Stimulated activated naive CD4-positive, alpha-beta T cell (primary cell): ENCODE data around the gene TDP2.
"Not testable (repeated sequence)": the region's sequence is repeated elsewhere in the genome, so short reads cannot be mapped to it uniquely, and the experiment has no call there.

Source experiments
- DNase-seq, 6 experiments: peaks; one replicate each; lab custom pipeline; 2025; lab: John Stamatoyannopoulos, UW

The TDP2 gene

DNA sequence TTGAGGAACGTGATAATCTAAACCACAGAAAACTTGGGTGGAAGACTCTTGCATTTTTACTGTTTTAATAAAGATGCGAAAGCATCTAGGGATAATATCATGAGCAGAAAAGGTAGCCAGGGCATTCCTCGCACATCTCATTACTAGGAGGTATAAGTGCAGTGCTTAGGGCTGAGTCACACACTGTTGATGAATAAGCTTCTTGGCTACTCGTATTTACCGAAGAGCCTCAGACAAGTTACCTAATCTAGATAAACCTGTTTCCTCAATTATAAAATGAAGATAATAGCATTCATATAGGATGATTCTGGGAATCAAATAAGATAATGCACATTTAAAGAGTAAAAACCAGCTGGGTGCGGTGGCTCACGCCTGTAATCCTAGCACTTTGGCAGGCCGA is 19.9 kb downstream of the TDP2 start:
- DNase-seq, result no peak

DNA sequence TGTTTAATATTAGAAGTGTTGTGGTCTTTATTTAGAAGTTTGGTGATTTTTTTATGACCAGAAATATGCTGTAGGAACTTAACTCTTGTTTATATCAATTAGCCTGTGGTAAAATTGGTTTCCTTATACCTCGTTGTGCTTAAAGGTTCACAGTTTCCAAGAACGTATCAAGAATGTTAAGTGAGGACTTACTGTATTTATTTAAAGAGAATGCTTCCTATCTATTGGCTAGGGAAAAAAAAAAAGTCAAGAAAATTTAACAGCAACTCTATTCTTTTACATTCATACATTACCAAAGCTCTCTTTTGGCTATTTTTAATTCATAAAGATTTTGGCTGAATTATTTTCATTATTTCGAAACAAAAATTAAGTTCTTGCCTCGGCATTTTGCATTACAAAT is 22.3 kb downstream of the TDP2 start:
- DNase-seq, result no peak

DNA sequence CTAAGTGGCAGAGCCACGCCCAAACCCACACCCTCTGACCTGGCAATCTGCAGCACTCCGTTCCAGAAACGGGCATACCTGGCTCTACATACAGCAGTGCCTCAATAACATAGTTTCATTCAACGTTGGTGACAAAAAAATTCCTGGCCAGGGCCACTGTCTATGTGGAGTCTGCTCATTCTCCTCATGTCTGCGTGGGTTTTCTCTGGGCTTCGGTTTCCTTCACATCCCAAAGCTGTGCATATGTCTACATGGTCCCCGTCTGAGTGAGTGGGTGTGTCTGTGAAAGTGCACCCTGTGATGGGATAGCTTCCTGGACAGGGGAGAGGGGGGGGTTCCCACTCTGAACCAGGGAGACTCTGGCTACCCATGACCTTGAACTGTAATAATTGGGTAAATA is 22.8 kb downstream of the TDP2 start:
- no peak for DNase-seq

DNA sequence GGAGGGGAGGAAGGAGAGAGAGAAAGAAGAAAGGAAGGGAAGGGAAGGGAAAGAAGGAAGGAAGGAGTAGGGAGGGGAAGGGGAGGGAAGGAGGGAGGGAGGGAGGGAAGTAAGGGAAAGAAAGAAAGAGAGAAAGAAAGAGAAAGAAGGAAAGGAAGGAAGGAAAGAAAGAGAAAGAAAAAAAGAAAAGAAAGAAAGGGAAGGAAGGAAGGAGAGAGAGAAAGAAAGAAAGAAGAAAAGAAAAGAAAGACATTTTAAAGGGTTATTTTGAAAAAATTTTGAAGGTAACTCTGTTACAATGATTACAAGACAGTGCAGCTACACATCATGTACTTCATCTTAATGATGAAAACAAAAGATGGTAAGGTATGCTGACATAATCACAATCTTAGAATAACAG is 24.6 kb downstream of the TDP2 start:
- DNase-seq, result no peak

DNA sequence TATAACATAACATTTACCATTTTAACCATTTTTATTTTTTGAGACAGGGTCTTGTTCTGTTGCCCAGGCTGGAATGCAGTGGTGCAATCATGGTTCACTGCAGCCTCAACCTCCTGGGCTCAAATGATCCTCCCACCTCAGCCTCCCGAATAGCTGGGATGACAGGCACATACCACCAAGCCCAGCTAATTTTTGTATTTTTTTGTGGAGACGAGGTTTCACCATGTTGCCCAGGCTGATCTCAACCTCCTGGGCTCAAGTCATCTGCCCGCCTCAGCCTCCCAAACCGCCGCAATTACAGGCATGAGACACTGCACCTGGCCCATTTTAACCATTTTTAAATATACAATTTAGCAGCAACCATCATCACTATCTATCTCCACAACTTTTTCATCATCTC is 26.1 kb downstream of the TDP2 start:
- DNase-seq, result not testable (repeated sequence)

DNA sequence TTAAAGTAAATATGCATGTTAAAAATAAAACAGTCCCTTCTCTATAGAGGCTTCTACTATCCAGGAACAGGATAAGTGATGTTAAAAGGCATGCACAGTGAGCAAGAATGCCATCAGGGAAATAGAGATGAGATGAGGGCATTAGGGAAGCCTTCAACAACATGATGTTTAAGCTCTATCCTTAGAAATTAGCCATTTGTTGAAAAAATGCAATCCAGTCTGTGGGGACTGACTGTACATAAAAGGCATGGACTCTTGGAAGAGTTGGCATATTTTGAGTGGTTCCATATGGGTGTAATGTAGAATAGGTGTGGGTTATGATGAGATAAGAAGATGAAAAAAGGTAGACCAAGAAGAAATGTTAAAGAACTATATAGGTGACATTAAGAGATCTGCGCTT is 26.5 kb downstream of the TDP2 start:
- DNase-seq, result no peak

DNA sequence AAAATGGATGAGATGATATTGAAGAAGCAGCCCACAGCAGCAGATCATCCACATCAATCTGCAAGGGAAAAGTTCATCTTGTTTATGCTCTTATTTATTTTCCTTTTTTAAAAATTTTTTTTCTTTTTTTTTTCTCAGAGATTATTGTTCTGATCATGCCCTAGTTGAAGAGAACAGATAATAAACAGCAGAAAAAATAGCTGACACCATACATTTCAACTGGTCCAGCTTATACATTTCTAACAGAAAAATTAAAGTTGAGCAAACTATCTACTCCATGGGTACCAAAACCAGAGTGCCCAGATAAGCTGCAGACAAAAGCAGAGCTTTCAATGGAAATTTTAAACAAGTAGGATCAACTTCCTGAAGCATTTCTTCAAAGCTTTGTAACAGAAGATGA is 30.0 kb downstream of the TDP2 start:
- DNase-seq, result no peak

DNA sequence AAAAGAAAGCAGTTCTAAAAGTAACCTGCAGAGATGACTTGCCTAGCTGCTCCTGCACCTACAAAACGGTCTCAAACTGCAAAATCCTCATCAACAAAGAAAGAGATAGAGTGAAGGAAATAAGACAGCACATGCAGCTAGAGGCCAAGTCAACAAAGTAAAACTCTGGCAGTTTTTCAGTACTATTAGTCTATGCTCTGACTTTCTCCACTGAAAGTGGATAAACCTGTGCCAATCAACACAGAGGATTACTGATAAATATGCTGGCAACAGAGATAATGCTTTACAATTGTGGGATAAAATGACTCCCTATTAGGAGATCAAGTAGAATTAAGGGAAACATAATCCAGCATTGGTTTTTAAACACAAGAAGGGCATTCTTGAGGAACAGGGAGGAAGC is 34.1 kb downstream of the TDP2 start:
- no peak for DNase-seq

DNA sequence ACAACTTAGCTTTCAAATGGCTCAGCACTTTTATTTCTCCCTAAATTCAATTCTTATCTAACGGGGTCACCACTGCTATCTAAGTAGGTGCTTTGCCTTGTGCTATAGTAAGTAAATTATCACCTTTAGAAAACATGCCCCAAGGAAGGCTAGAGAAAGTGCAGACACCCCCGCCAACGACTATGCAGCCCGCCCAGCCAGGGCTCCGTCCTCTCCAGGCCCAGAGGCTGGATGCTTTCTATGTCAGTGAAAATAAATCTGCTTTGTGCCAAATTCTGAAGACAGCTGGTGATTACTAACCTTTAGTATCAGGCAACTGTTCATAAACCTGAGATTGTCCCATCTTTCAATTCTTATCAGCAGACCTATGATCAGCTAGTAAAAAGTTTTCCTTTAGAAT is 35.0 kb downstream of the TDP2 start:
- no peak for DNase-seq

DNA sequence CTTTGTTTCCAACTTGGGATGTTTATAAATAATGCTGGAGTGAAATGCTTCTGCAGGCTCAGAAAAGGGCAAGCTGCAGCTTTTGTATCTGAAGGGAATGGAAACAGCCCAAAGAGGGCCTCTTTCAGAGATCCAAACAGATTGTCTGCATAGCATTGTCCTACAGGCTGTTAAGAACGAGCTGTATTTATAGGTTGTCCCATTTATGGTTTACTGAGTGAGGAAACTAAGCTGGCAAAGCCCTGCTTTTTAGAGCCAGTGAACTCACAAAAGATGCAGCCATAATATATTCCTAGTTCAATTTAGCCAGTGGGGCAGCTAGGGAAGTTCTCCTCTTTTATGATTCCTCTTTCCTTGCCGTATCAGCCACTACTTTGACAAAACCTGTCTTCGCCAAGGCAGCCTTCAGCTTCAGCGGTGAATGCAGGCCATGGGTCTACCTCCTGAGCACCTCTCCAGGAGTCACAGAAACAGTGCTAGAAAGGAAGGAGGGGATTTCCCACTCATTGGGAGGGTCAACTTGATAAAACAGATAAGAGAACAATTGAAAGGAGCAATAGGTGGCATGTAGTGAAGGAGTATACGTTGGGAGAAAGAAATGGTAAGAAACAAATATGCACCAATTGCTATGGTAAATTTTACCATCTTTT is 35.7 kb downstream of the TDP2 start:
- DNase-seq, result no peak

DNA sequence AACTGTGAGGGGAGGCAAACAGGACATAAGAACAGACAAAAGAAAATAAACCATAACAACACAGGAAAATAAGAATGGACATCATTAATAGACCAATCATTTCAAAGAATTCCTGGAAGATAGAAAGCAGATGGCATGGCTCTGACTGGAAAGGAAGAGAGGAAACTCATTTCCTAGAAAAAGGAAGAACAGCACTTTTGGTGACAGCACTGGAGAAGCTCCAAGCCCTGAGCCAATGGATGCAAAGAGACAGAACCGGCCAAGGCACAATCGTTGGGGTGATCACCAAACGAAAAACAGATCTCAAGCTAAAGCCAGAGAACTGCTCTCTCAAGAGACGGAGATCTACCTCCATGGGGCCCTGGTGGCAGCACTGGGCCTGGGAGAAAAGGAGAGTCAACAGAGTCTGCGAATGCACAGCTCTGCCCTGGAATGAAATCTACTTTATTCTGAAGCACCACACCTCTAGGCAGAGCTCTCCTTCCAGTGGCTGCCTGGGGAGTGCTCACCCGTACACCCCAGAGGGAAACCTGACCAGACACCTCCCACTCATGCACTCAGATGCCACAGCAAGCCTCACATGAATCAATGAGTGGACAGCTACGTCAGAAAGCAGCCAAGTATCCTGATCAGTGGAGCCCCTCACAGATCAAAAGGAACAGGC is 44.9 kb downstream of the TDP2 start:
- no peak for DNase-seq

DNA sequence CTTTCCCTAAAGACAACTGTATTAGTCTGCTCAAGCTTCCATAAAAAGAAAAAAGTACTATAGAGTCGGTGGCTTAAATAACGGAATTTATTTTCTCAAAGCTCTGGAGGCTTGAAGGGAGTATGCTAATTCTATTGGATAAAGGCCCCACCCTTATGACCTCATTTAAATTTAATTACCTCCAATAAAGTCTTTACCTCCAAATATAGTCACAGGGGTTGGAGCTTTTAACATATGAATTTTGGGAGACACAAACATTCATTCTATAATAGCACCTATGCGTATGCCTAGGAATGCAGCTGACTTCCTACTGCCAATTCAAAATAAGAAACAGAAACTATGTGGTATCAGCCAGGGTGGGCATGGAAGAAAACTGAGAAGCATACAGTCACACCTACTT is 46.1 kb downstream of the TDP2 start:
- no peak for DNase-seq

DNA sequence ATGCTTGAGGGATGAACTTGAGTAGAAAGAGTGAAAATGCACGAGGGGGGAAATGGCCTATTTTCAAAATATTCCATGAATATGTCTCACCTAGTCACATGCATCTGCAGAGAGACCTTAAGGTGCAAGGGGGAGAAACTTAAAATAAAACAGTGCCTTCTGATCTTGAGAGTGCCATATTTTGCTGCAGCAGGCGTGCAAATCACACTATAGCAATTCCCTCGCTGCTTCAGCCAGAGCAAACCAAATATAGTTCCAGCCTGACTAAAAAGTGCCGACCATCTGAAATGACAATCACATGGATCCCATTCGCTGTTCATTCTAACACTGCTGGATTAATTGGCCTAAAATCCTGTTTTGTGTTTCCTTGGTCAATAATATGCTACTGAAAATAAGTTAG is 47.0 kb downstream of the TDP2 start:
- DNase-seq, result no peak

DNA sequence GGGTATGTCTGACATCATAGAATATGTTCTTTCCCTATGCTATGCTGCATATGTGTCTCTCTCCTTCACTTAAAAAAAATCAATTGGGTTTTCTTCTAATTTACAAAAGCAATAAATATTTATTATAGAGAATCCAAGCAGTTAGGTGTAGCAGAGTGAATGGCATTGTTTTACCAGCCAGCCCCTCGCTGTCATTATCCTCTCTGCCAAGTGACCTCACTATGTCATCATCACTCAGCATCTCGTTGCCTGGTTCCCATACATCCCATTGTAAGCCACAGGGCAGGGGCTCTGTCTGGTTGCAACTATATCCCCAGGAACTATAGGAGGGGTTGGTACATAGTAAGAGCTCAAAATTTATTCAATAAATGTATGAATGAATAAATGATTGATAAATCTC is 52.1 kb downstream of the TDP2 start:
- no peak for DNase-seq

DNA sequence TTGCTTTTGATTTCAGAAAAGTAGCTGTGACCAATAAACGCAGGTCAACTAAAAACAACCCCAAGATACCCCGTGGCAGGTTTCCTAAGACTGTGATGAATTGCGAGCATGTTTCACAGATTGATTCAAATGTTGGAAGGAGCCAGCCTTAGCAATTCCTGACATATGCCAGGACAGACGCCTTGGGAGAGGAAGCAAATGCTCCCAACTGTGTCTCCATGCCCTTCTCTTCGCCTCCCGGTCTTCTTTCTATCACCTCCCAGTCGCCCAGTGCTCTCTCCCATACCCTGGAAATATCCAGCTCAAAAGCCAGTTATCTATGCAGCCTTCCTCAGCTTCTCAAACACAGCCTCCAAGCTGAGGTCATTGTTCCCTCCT is 52.7 kb downstream of the TDP2 start:
- no peak for DNase-seq

DNA sequence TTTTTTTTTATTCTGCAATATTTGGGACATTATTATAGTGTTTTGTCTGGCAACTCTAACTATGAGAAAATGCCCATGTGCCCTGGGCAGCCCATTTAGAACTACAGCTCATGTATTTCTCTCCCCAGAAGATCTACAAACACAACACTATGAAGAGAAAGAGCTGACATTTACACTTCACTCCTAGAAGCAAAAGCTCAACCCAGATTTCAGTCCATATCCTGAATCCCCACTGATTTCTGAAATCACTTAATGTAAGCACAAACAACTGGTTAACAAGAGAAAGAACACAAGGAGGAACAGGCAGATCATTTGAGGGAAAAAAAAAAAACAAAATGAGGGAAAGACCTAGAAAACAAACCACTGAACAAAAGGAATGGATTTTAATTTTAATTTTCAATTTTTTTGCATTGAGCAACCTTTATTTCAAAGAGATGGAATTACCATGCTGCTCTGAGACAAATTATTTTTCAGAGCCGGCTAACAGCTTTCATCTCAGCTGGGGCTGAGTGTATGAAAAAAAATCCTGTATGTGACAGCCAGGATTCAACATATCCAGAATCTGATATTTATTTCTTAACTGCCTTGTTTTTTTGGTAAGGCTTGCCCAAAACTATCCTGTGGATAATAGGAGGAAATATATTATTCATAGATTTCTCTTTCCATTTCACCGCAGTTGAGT is 53.2 kb downstream of the TDP2 start:
- no peak for DNase-seq

DNA sequence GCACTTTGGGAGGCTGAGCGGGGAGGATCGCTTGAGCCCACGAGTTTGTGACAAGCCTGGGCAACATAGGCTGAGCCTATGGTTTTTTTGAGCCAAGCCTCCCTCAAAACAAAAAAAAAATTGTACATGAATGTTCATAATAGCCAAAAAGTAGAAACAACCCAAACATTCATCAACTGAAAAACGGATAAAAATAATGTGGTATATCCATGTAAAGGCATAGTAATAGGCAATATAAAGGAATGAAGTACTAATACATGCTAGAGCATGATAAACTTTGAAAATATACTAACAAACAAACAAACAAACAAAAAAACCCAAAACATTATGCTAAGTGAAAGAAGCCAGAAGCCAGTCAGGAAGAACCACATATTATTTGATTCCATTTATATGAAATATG is 56.0 kb downstream of the TDP2 start:
- no peak for DNase-seq

DNA sequence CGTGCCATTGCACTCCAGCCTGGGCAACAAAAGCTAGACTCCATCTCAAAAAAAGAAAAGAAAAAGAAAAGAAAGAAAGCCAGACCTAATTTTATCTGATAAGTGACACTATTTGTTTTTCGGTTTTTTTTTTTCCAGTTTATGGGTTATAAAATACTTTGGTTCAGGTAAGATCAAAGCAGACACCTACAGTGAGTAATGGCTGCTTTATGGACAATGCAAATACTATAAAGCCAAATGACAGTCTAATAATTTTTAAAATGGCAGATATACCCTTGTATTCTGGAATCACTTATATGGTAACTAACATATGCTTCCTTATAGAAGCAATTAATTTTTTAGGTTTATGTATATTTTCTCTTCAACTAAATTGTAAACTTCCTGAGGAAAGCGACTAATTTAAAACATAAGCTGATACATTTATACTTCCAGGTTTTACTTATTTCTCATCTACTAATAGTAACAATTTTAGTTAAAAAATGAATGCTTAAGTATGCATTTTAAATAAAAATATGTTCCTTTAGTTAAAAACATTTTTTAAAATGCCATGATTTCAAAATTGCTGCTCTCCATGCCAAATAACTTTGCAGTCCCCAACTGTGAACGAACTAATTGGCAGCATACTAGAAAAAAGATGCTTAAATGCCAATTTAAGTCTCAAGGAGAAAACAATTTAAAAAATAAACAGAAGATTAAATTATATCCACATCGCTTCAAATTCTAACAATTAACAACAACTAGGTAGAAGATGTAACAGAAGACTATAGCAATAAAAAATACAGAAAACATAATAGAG is 59.2 kb downstream of the TDP2 start:
- DNase-seq, result no peak

DNA sequence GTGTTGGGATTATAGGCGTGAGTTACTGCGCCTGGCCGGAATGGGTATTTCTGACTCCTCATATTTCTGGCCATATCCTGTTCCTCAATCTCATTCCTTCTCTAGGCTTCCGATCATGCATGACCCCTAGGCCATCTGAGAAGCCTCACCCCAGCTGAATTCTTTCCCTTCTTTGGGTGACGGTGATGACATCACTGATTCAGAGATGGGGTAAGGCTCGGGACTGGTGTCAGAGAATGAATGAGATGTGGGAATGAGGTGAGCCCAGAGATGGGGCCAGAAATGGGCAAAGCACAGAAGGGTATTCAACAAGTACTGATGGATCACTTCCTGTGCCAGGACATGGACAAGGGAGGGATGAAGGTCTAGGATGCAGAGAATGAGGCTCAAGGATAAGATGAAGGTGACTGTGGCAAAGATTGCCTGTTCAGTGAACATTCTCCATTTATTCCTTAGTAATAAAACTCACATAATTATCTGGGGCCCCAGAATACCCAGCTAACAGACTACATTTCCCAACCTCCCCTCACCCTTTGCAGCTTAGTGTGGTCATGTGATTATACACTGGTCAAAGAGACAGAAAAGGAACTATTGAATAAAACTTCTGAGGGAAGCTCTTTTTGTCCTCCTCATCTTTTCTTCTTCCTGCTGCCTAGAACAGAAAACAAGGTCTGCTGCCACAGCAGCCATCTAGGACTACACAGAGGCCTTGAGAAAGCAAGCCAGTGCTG is 60.3 kb downstream of the TDP2 start:
- DNase-seq, result no peak

DNA sequence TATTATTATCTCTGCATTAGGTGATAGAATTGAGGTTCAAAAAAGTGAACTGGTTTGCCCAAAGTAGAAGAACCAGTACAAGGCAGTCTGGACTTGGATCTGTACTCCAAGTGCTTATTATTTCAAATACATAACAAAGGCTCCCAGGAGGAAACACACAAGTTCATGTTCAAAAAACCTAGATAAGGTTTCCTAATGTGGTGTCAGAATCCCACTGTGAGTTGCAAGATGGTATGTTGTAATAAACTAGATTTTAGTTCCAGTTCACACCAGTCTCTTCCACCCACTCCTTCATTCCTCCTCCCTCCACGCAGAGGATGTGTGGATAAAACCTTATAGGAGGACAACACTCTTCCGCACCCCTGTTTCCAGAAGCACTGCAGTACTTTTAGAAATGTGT is 63.5 kb downstream of the TDP2 start:
- no peak for DNase-seq

DNA sequence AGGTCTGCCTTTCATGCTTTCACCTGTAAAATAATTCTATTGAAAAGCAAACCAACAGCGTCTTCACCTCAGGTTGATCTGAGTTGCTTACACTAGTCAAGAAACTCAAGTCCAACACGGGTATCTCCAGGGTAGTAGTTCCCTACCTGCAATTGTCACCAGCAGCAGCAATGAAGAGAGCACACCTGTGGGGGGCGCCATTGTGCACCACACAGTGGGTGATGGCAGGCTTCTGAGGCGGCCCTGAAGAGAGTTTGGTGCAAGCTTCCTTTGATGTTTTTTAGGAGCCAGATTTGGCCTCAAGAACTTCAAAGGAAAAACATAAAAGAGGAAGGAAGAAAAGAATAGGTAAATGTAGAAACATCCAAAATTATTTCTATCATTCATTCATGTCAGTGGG is 65.8 kb downstream of the TDP2 start:
- no peak for DNase-seq
